BLaER1 (cell line): ENCODE data around the gene MALAT1.

ENCODE experiments used
- H3K27ac ChIP-seq: shearing (Covaris generic); formaldehyde crosslinking; 2 replicates; pipeline ENCODE4 v1.8.1; 2022
- H3K27me3 ChIP-seq: shearing (Covaris generic); formaldehyde crosslinking; 2 replicates; pipeline ENCODE4 v1.8.1; 2022
- H3K36me3 ChIP-seq: shearing (Covaris generic); formaldehyde crosslinking; 2 replicates; pipeline ENCODE4 v1.8.1; 2022
- H3K4me1 ChIP-seq: shearing (Covaris generic); formaldehyde crosslinking; 2 replicates; pipeline ENCODE4 v1.8.1; 2022
- H3K4me2 ChIP-seq: shearing (Covaris generic); formaldehyde crosslinking; 2 replicates; pipeline ENCODE4 v1.8.1; 2022
- H3K4me3 ChIP-seq: shearing (Covaris generic); formaldehyde crosslinking; 2 replicates; pipeline ENCODE4 v1.8.1; 2022
- H3K9ac ChIP-seq: shearing (Covaris generic); formaldehyde crosslinking; 2 replicates; pipeline ENCODE4 v1.8.1; 2022
- H3K9me3 ChIP-seq: shearing (Covaris generic); formaldehyde crosslinking; 2 replicates; pipeline ENCODE4 v1.8.1; 2022
- H4K20me1 ChIP-seq: shearing (Covaris generic); formaldehyde crosslinking; 2 replicates; pipeline ENCODE4 v1.8.1; 2022
- Cebpa-rat ChIP-seq: shearing (Covaris generic); IDR thresholded peaks from 2 replicates; pipeline ENCODE4 v1.8.1; 2022

MALAT1 gene

GRCh38 chr11:65541093-65541982 is 42.5 kb downstream of the MALAT1 start:
- TF ChIP-seq Cebpa-rat = no peak
- no peaks in the 10 kb centered on the region for H3K9me3 ChIP-seq
- H3K4me1 ChIP-seq = peaks cover 86% of the 10 kb centered on the region
- peaks cover 26% of the 10 kb centered on the region for H3K36me3 ChIP-seq
- H3K9ac ChIP-seq = peak overlapping the region; percentile 59
- H3K4me3 ChIP-seq = peak overlapping the region; percentile 70
- no peaks in the 10 kb centered on the region for H3K27me3 ChIP-seq
- H3K4me2 ChIP-seq = peak overlapping the region; percentile 100
- H3K27ac ChIP-seq = peak overlapping the region; percentile 74
- peaks cover 29% of the 10 kb centered on the region for H4K20me1 ChIP-seq

DNA sequence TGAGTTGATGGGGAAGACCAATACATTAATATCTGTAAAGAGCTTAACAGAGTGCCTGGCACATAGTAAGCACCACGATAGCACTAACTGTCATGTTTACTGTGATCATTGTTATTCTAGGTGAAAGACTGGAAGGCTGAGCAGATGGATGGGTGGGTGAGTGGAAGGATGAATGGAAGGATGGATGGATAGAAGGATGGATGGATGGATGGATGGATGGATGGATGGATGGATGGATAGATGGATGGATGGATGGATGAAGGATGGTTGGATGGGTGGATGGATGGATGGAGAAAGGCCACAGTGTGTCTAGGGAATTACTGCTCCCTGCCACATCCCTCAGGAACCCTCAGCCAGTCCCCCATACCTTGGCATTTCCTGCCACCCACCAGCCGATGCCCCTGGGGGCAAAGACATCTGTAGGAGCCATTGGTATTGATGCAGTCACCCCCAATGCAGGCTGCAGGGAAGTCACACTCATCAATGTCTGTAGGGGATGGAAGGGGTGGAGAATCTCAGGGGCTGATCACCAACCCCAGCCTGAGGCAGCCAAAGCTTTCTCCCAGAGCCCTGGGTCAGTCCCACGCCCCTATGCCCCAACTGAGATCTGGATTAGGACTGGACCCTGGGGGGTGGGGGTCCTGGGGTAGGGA is 44.0 kb downstream of the MALAT1 start:
- Histone ChIP-seq H3K4me3 (no peak overlapping the region), H4K20me1 (peaks cover 23% of the 10 kb centered on the region), H3K36me3 (peaks cover 12% of the 10 kb centered on the region), H3K9ac (no peak overlapping the region), H3K4me1 (peaks cover 89% of the 10 kb centered on the region), H3K4me2 (0 out of 2 replicates have a peak overlapping the region, but pooled peaks have one; percentile 3), H3K27me3 (no peaks in the 10 kb centered on the region), H3K9me3 (no peaks in the 10 kb centered on the region), H3K27ac (no peak overlapping the region)
- TF ChIP-seq Cebpa-rat = no peak

DNA sequence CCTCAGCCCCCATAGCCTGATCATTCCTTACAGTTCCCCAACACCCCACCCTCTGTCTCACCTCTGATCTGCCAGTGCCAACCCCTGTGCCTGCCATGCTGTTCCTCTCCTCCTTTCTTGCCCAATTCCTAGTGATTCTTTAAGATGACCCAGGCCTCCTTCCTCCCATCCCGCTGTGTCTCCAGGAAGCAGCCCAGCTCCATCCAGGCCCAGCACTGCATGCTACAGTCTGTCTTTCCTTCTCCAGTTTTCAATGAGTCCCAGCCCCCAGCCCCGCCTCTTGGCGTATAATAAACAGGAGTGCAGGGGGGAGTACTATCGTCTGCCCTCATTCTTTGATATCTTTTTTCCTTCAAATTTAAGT is 47.0 kb downstream of the MALAT1 start:
- H3K36me3 ChIP-seq = peaks cover 23% of the 10 kb centered on the region; the same call in 1 of the 2 replicates
- H3K9ac ChIP-seq = peak overlapping the region; percentile 51
- no peaks in the 10 kb centered on the region for H3K27me3 ChIP-seq
- peaks cover 96% of the 10 kb centered on the region for H3K4me1 ChIP-seq
- H4K20me1 ChIP-seq = peaks cover 6% of the 10 kb centered on the region; the same call in 1 of the 2 replicates
- H3K4me3 ChIP-seq = no peak overlapping the region
- H3K9me3 ChIP-seq = no peaks in the 10 kb centered on the region
- H3K4me2 ChIP-seq = peak overlapping the region; percentile 95
- TF ChIP-seq Cebpa-rat = no peak
- H3K27ac ChIP-seq = peak overlapping the region; percentile 88

- no peaks in the 10 kb centered on the region for H3K27me3 ChIP-seq
- H3K4me1 ChIP-seq = peaks cover 96% of the 10 kb centered on the region
- H3K36me3 ChIP-seq = peaks cover 29% of the 10 kb centered on the region; the same call in 1 of the 2 replicates
- peak overlapping the region; percentile 77 for H3K9ac ChIP-seq
- no peak for TF ChIP-seq Cebpa-rat
- no peaks in the 10 kb centered on the region for H3K9me3 ChIP-seq
- peak overlapping the region; percentile 95 for H3K4me2 ChIP-seq
- peak overlapping the region; percentile 88 for H3K27ac ChIP-seq
- peaks cover 6% of the 10 kb centered on the region; the same call in 1 of the 2 replicates for H4K20me1 ChIP-seq
- peak overlapping the region; percentile 55 for H3K4me3 ChIP-seq
Measured at GRCh38 chr11:65546217-65546958, 47.5 kb downstream of the MALAT1 start.

- peaks cover 15% of the 10 kb centered on the region; the same call in 1 of the 2 replicates for H4K20me1 ChIP-seq
- peak overlapping the region; percentile 77 for H3K9ac ChIP-seq
- peak overlapping the region; percentile 55 for H3K4me3 ChIP-seq
- H3K27me3 ChIP-seq = no peaks in the 10 kb centered on the region
- peaks cover 34% of the 10 kb centered on the region; the same call in 1 of the 2 replicates for H3K36me3 ChIP-seq
- H3K9me3 ChIP-seq = no peaks in the 10 kb centered on the region
- H3K4me2 ChIP-seq = peak overlapping the region; percentile 95
- peak overlapping the region; percentile 88 for H3K27ac ChIP-seq
- peaks cover 96% of the 10 kb centered on the region for H3K4me1 ChIP-seq
- TF ChIP-seq Cebpa-rat = no peak
Measured at GRCh38 chr11:65547446-65548125, 48.7 kb downstream of the MALAT1 start.

GRCh38 chr11:65548395-65548794 is 49.5 kb downstream of the MALAT1 start:
- Histone ChIP-seq H4K20me1 (peaks cover 19% of the 10 kb centered on the region; the same call in 1 of the 2 replicates), H3K4me1 (peaks cover 94% of the 10 kb centered on the region), H3K27ac (peak overlapping the region; percentile 88), H3K36me3 (peaks cover 34% of the 10 kb centered on the region; the same call in 1 of the 2 replicates), H3K27me3 (no peaks in the 10 kb centered on the region), H3K4me3 (peak overlapping the region; percentile 55; the same call in 1 of the 2 replicates), H3K9me3 (no peaks in the 10 kb centered on the region), H3K9ac (peak overlapping the region; percentile 77), H3K4me2 (peak overlapping the region; percentile 95)
- no peak for TF ChIP-seq Cebpa-rat

DNA sequence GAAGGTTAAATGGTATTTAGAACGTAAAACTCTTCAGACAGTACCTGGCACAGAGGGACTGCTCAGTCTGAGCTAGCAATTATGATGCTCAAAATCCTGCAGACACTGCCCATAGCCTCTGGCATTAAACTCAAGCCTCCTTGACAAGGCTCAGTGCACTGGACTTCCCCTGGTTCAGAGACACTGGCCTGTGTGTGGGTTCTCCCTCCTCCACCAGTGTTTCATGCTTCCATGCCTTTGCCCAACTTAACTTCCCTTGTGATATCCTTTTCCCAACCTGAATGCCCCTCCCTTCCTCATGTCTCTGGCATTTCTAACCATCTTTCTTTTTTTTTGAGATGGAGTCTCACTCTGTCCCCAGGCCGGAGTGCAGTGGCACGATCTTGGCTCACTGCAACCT is 50.3 kb downstream of the MALAT1 start:
- Histone ChIP-seq H3K27ac (peak overlapping the region; percentile 88), H3K4me1 (peaks cover 94% of the 10 kb centered on the region), H3K36me3 (peaks cover 34% of the 10 kb centered on the region; the same call in 1 of the 2 replicates), H4K20me1 (peaks cover 19% of the 10 kb centered on the region; the same call in 1 of the 2 replicates), H3K9ac (0 out of 2 replicates have a peak overlapping the region, but pooled peaks have one; percentile 77), H3K27me3 (no peaks in the 10 kb centered on the region), H3K4me3 (no peak overlapping the region), H3K9me3 (no peaks in the 10 kb centered on the region), H3K4me2 (peak overlapping the region; percentile 95)
- no peak for TF ChIP-seq Cebpa-rat

DNA sequence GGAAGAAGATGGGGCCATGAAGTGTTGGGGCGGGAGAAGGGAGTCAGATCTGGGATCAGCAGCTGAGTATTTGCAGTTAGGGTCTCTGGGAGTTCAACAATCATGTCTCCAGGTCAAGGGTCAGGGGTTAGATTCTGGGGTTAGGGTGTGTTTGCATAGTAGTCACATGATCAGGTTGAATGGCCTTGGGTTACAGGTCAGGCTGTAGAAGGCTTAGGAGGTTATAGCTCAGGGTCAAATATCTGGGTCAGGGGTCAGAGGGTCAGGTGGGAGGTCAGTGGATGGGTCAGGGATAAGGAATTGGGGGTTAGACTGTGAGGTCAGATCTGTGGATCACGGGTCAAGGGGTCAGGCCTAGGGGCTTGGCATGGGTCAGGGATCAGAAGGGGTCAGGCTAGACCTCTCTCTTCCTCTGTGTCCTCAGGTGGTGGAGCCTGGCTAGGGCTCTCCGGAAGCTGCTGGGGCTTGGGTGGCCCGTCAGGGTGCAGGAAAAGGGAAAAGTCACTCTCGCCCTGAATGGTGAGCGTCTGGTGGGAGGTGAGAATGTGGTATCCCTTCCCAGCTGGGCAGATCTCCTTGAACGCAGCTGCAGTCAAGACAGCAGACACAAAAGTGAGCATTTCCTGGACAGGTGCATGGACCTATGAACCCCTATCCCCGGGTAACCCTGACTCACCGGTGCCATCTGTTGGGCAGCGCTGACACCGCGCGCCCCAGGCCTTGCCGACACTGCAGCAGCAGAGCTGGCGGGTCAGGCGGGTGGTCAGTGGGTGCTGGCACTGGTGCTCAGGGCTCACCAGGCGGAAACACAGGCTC is 52.9 kb downstream of the MALAT1 start:
- H3K4me2 ChIP-seq = peak overlapping the region; percentile 82
- H3K27ac ChIP-seq = peak overlapping the region; percentile 70
- peak overlapping the region; percentile 53; the same call in 1 of the 2 replicates for H3K9ac ChIP-seq
- H3K9me3 ChIP-seq = no peaks in the 10 kb centered on the region
- TF ChIP-seq Cebpa-rat = no peak
- no peak overlapping the region; the same call in 1 of the 2 replicates for H3K4me3 ChIP-seq
- peaks cover 19% of the 10 kb centered on the region; the same call in 1 of the 2 replicates for H4K20me1 ChIP-seq
- H3K27me3 ChIP-seq = no peaks in the 10 kb centered on the region
- peaks cover 96% of the 10 kb centered on the region for H3K4me1 ChIP-seq
- H3K36me3 ChIP-seq = peaks cover 34% of the 10 kb centered on the region; the same call in 1 of the 2 replicates
